HepG2 (cell line): Measurements from ENCODE around the gene UBC. TPM values are rescaled to one million over a fixed set of nuclear protein-coding genes. Genes with fewer than 3 reads are reported as not detected.

Source experiments
- ETV5 ChIP-seq: IDR thresholded peaks from 2 replicates; pipeline ENCODE4 v1.6.1; 2018; ENCODE audit warnings: missing biosample characterization, missing genetic modification reagents, inconsistent platforms, borderline replicate concordance
- FLYWCH1 ChIP-seq: sonication (generic); formaldehyde crosslinking; IDR thresholded peaks from 2 replicates; pipeline ENCODE4 v1.8.1; 2023; ENCODE audit warnings: mild to moderate bottlenecking, missing genetic modification reagents
- FOXA3 ChIP-seq: IDR thresholded peaks from 2 replicates; pipeline ENCODE4 v1.6.1; 2016; ENCODE audit warnings: missing genetic modification reagents, missing compliant biosample characterization
- FOXP4 ChIP-seq: sonication (generic); formaldehyde crosslinking; IDR thresholded peaks from 2 replicates; pipeline ENCODE4 v1.4.0; 2020; ENCODE audit warnings: missing genetic modification reagents
- GTF2F1 ChIP-seq: fragments of 150-350 bp; IDR thresholded peaks from 2 replicates; pipeline ENCODE4 v1.6.1; 2014; ENCODE audit warnings: low read length
- JDP2 ChIP-seq: sonication (generic); formaldehyde crosslinking; IDR thresholded peaks from 2 replicates; pipeline ENCODE4 v1.8.1; 2022; ENCODE audit warnings: missing genetic modification reagents, borderline replicate concordance
- MAFK ChIP-seq, 2 experiments: IDR thresholded peaks in 1 of 2; conservative IDR thresholded peaks in 1 of 2; 2 replicates each; pipeline ENCODE4 v1.6.1; 2011; ENCODE audit warnings: improper control_type of control experiment in 2 of 2, low read length in 2 of 2
- MLX ChIP-seq: IDR thresholded peaks from 2 replicates; pipeline ENCODE4 v1.6.1; 2016
- SAP130 ChIP-seq: IDR thresholded peaks from 2 replicates; pipeline ENCODE4 v1.6.1; 2016; ENCODE audit warnings: low read depth
- SMYD3 ChIP-seq: sonication (generic); formaldehyde crosslinking; IDR thresholded peaks from 2 replicates; pipeline ENCODE4 v1.8.1; 2023; ENCODE audit warnings: mild to moderate bottlenecking, missing genetic modification reagents
- ZBTB21 ChIP-seq: sonication (generic); formaldehyde crosslinking; IDR thresholded peaks from 2 replicates; pipeline ENCODE4 v1.4.0; 2020; ENCODE audit warnings: missing genetic modification reagents
- ZBTB38 ChIP-seq: sonication (generic); formaldehyde crosslinking; IDR thresholded peaks from 2 replicates; pipeline ENCODE4 v1.5.1; 2020; ENCODE audit warnings: mild to moderate bottlenecking, missing genetic modification reagents
- ZIK1 ChIP-seq: sonication (generic); formaldehyde crosslinking; IDR thresholded peaks from 2 replicates; pipeline ENCODE4 v1.5.0; 2020; ENCODE audit warnings: mild to moderate bottlenecking, low read depth, missing genetic modification reagents, borderline replicate concordance
- ZNF121 ChIP-seq: sonication (generic); formaldehyde crosslinking; IDR thresholded peaks from 2 replicates; pipeline ENCODE4 v1.5.0; 2020; ENCODE audit warnings: mild to moderate bottlenecking, missing genetic modification reagents
- ZNF484 ChIP-seq: sonication (generic); formaldehyde crosslinking; IDR thresholded peaks from 2 replicates; pipeline ENCODE4 v1.5.1; 2020; ENCODE audit warnings: mild to moderate bottlenecking, low read depth, missing genetic modification reagents, borderline replicate concordance
- ZNF513 ChIP-seq: sonication (generic); formaldehyde crosslinking; conservative IDR thresholded peaks from 2 replicates; pipeline ENCODE4 v1.5.0; 2020; ENCODE audit warnings: missing genetic modification reagents
- ZNF644 ChIP-seq: IDR thresholded peaks from 2 replicates; pipeline ENCODE4 v1.6.1; 2016; ENCODE audit warnings: low read depth
- ZNF747 ChIP-seq: sonication (generic); formaldehyde crosslinking; IDR thresholded peaks from 2 replicates; pipeline ENCODE4 v1.8.1; 2023; ENCODE audit warnings: missing genetic modification reagents, mild to moderate bottlenecking, borderline replicate concordance
- ZNF788 ChIP-seq: sonication (generic); formaldehyde crosslinking; IDR thresholded peaks from 2 replicates; pipeline ENCODE4 v1.5.0; 2020; ENCODE audit warnings: mild to moderate bottlenecking, missing genetic modification reagents, borderline replicate concordance
- ZSCAN25 ChIP-seq: sonication (generic); formaldehyde crosslinking; IDR thresholded peaks from 2 replicates; pipeline ENCODE4 v1.8.0; 2022; ENCODE audit warnings: mild to moderate bottlenecking, missing genetic modification reagents
- polyA plus RNA-seq, 8 experiments: library from polyadenylated mRNA; depleted of rRNA in 3 of 8; stranded (reverse) in 7 of 8; unstranded in 1 of 8; fragments of >200 nt; fragmentation: Illumina TruSeq in 4 of 8; extraction: Trizol in 4 of 8; gene quantifications; 2 replicates each; pipeline versions ENCODE4 v1.2.1 to v1.2.3, GENCODE V29; 2011 to 2016; ENCODE audit warnings: low read depth in 4 of 8, missing spikeins in 1 of 8, mixed read lengths in 1 of 8; ENCODE audit not compliant: insufficient read depth in 1 of 8
- total RNA-seq, 5 experiments: library from RNA; depleted of rRNA; stranded (reverse); fragments of >200 nt; fragmentation: Illumina TruSeq; extraction: Trizol; gene quantifications; 2 replicates each; pipeline ENCODE4 v1.2.3, GENCODE V29; 2016; ENCODE audit warnings: low read depth in 1 of 5
- TF ChIP-seq, protein P1 (sequence below): sonication (generic); formaldehyde crosslinking; IDR thresholded peaks from 2 replicates; pipeline ENCODE4 v1.5.1; 2020; ENCODE audit warnings: mild to moderate bottlenecking, missing genetic modification reagents, borderline replicate concordance
- TF ChIP-seq, protein P2 (sequence below): sonication (generic); formaldehyde crosslinking; IDR thresholded peaks from 2 replicates; pipeline ENCODE4 v1.4.0; 2020; ENCODE audit warnings: low read depth, mild to moderate bottlenecking, missing genetic modification reagents

UBC gene
- total and polyA plus RNA-seq, 2 of the 13 experiments (the other 11 are each of a cell fraction or from before 2014, with no cell fraction given), result 805 to 1,432 TPM

GRCh38 chr12:124939421-124940142, 25.1 kb upstream of the UBC start (continued):
- TF ChIP-seq FOXA3 (CRISPR knock-in tag) (peak; percentile 60), MAFK (conservative IDR thresholded peaks at IDR 0.05 in 1 of 2, IDR thresholded peaks at IDR 0.05 in 1 of 2; ENCODE audit: low read length in 2 of 2) (no peak), JDP2 (CRISPR knock-in tag) (peak; percentile 32; the same call in 1 of the 2 replicates), ZNF644 (CRISPR knock-in tag) (no peak), ZNF484 (CRISPR knock-in tag) (no peak), ZNF747 (CRISPR knock-in tag) (peak; percentile 62; the same call in 1 of the 2 replicates), FOXP4 (CRISPR knock-in tag) (no peak; the same call in 1 of the 2 replicates), ZIK1 (CRISPR knock-in tag) (peak; percentile 71; the same call in 1 of the 2 replicates), ETV5 (CRISPR knock-in tag) (peak; percentile 41; the same call in 1 of the 2 replicates), ZNF121 (CRISPR knock-in tag) (peak; percentile 7; the same call in 1 of the 2 replicates), ZBTB21 (CRISPR knock-in tag) (no peak), MLX (CRISPR knock-in tag) (peak; percentile 5; the same call in 1 of the 2 replicates), GTF2F1 (no peak), SMYD3 (peak; percentile 87), ZNF788 (CRISPR knock-in tag) (peak; percentile 64; the same call in 1 of the 2 replicates), SAP130 (CRISPR knock-in tag) (peak; percentile 55; the same call in 1 of the 2 replicates), ZSCAN25 (CRISPR knock-in tag) (peak; percentile 25; the same call in 1 of the 2 replicates), FLYWCH1 (no peak; the same call in 1 of the 2 replicates), ZBTB38 (peak; percentile 65; the same call in 1 of the 2 replicates), ZNF513 (CRISPR knock-in tag) (peak; percentile 98; the same call in 1 of the 2 replicates)
- TF ChIP-seq, protein P1, sequence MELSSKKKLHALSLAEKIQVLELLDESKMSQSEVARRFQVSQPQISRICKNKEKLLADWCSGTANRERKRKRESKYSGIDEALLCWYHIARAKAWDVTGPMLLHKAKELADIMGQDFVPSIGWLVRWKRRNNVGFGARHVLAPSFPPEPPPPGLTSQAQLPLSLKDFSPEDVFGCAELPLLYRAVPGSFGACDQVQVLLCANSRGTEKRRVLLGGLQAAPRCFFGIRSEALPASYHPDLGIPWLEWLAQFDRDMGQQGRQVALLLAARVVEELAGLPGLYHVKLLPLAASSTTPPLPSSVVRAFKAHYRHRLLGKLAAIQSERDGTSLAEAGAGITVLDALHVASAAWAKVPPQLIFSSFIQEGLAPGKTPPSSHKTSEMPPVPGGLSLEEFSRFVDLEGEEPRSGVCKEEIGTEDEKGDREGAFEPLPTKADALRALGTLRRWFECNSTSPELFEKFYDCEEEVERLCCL, result 0 out of 2 replicates have a peak, but pooled peaks have one; percentile 61
- TF ChIP-seq, protein P2, sequence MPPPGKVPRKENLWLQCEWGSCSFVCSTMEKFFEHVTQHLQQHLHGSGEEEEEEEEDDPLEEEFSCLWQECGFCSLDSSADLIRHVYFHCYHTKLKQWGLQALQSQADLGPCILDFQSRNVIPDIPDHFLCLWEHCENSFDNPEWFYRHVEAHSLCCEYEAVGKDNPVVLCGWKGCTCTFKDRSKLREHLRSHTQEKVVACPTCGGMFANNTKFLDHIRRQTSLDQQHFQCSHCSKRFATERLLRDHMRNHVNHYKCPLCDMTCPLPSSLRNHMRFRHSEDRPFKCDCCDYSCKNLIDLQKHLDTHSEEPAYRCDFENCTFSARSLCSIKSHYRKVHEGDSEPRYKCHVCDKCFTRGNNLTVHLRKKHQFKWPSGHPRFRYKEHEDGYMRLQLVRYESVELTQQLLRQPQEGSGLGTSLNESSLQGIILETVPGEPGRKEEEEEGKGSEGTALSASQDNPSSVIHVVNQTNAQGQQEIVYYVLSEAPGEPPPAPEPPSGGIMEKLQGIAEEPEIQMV (CRISPR knock-in tag), result peak; percentile 42; the same call in 1 of the 2 replicates
